ENCODE data around the gene CA11.

The CA11 gene

GRCh38 chr19:48635966-48636858 lies 9.8 kb downstream of the CA11 start:
- peak overlapping the region; percentile 96 for H3K9ac ChIP-seq (ENCODE audit: low read length)
- no peak overlapping the region for H2AFZ ChIP-seq (ENCODE audit: low read length)
- no peaks in the 10 kb centered on the region for H3K79me2 ChIP-seq (ENCODE audit: insufficient read depth, low read length)
- peak overlapping the region; percentile 93 for H3K4me2 ChIP-seq (ENCODE audit: low read length)
- peak overlapping the region; percentile 84 for H3K4me3 ChIP-seq (ENCODE audit: low read depth, low read length, poor library complexity, severe bottlenecking)
- no peaks in the 10 kb centered on the region for H4K20me1 ChIP-seq (ENCODE audit: insufficient read depth, low read length)
- no peak for TF ChIP-seq EZH2 (IDR thresholded peaks at IDR 0.05; ENCODE audit: borderline replicate concordance, low read length)
- TF ChIP-seq CTCF (IDR thresholded peaks at IDR 0.05; ENCODE audit: low read length): no peak
- no peaks in the 10 kb centered on the region for H3K9me3 ChIP-seq (ENCODE audit: low read length)
- H3K27ac ChIP-seq (ENCODE audit: low read depth, low read length, poor library complexity, severe bottlenecking): peak overlapping the region; percentile 96
- no peaks in the 10 kb centered on the region for H3K9me2 ChIP-seq (ENCODE audit: low read depth, low read length)
- H3K27me3 ChIP-seq (ENCODE audit: insufficient read depth, low read length): no peaks in the 10 kb centered on the region
- 0 out of 2 replicates have a peak, but pooled peaks cover 5% of the 10 kb centered on the region for H3F3A ChIP-seq (ENCODE audit: insufficient read depth, low read length)
- peaks cover 4% of the 10 kb centered on the region; the same call in 1 of the 2 replicates for H3K36me3 ChIP-seq (ENCODE audit: insufficient read depth, low read length)
- H3K4me1 ChIP-seq (ENCODE audit: insufficient read depth, low read length, severe bottlenecking): peaks cover 53% of the 10 kb centered on the region

GRCh38 chr19:48635263-48635965 lies 10.6 kb downstream of the CA11 start:
- peak overlapping the region; percentile 96 for H3K27ac ChIP-seq (ENCODE audit: low read depth, low read length, poor library complexity, severe bottlenecking)

More at GRCh38 chr19:48635263-48635965, 10.6 kb downstream of the CA11 start:
- Histone ChIP-seq H3K9me2 (ENCODE audit: low read depth, low read length) (no peaks in the 10 kb centered on the region), H3K4me3 (ENCODE audit: low read depth, low read length, poor library complexity, severe bottlenecking) (peak overlapping the region; percentile 84), H3K4me2 (ENCODE audit: low read length) (peak overlapping the region; percentile 93), H3K4me1 (ENCODE audit: insufficient read depth, low read length, severe bottlenecking) (peaks cover 53% of the 10 kb centered on the region), H3K9me3 (ENCODE audit: low read length) (no peaks in the 10 kb centered on the region), H3F3A (ENCODE audit: insufficient read depth, low read length) (0 out of 2 replicates have a peak, but pooled peaks cover 5% of the 10 kb centered on the region), H3K79me2 (ENCODE audit: insufficient read depth, low read length) (no peaks in the 10 kb centered on the region), H3K27me3 (ENCODE audit: insufficient read depth, low read length) (no peaks in the 10 kb centered on the region), H3K9ac (ENCODE audit: low read length) (peak overlapping the region; percentile 96), H2AFZ (ENCODE audit: low read length) (no peak overlapping the region), H4K20me1 (ENCODE audit: insufficient read depth, low read length) (no peaks in the 10 kb centered on the region), H3K36me3 (ENCODE audit: insufficient read depth, low read length) (peaks cover 4% of the 10 kb centered on the region; the same call in 1 of the 2 replicates)
- TF ChIP-seq CTCF (IDR thresholded peaks at IDR 0.05; ENCODE audit: low read length) (no peak), EZH2 (IDR thresholded peaks at IDR 0.05; ENCODE audit: borderline replicate concordance, low read length) (no peak)

Data from OCI-LY1 (cell line).